Cardiac muscle cell (in vitro differentiated cells and primary cell): ENCODE data around the gene ITGB7. TPM values are rescaled to one million over a fixed set of nuclear protein-coding genes. Genes with fewer than 3 reads are reported as not detected.

ENCODE experiments used
- DNase-seq, 2 donors: peaks; one replicate each; pipeline versions ENCODE4 v3.0.0 to v3.0.0-alpha.2; 2010 to 2017; ENCODE audit warnings: low read depth in 1 of 2, low spot score in 1 of 2
- H3K27ac ChIP-seq: fragments of 200-600 bp; sonication (generic); 2 replicates; pipeline ENCODE4 v1.5.1; 2016
- H3K27me3 ChIP-seq: fragments of 200-600 bp; sonication (generic); 2 replicates; pipeline ENCODE4 v1.6.0; 2016; ENCODE audit warnings: control low read depth
- H3K36me3 ChIP-seq: fragments of 200-600 bp; sonication (generic); 2 replicates; pipeline ENCODE4 v1.5.1; 2016; ENCODE audit warnings: control low read depth
- H3K4me1 ChIP-seq: fragments of 200-600 bp; sonication (generic); 2 replicates; pipeline ENCODE4 v1.8.1; 2017; ENCODE audit warnings: low read depth, mild to moderate bottlenecking, mixed run types
- H3K4me3 ChIP-seq: fragments of 200-600 bp; sonication (generic); 2 replicates; pipeline ENCODE4 v1.5.1; 2016; ENCODE audit warnings: mild to moderate bottlenecking
- H3K9me3 ChIP-seq: fragments of 200-600 bp; sonication (generic); 2 replicates; pipeline ENCODE4 v1.5.1; 2017; ENCODE audit warnings: low read depth, mild to moderate bottlenecking, control low read depth
- polyA plus RNA-seq: library from polyadenylated mRNA; unstranded; fragments of >200 nt; fragmentation: Nextera tagmentation; extraction: Ambion mirVana; gene quantifications from 2 replicates; pipeline ENCODE4 v1.2.1, GENCODE V29; 2016
- total RNA-seq: library from RNA; depleted of rRNA; stranded (reverse); fragments of >200 nt; gene quantifications from 2 replicates; pipeline ENCODE4 v1.2.3, GENCODE V29; 2016
- TF ChIP-seq, protein P1 (sequence below): IDR thresholded peaks from 2 replicates; pipeline ENCODE4 v1.5.1; 2012; ENCODE audit warnings: low read depth, mild to moderate bottlenecking, low read length

Gene ITGB7
- total and polyA plus RNA-seq, 2 experiments from 2014 or later, result 0.55 to 1.1 TPM

DNA sequence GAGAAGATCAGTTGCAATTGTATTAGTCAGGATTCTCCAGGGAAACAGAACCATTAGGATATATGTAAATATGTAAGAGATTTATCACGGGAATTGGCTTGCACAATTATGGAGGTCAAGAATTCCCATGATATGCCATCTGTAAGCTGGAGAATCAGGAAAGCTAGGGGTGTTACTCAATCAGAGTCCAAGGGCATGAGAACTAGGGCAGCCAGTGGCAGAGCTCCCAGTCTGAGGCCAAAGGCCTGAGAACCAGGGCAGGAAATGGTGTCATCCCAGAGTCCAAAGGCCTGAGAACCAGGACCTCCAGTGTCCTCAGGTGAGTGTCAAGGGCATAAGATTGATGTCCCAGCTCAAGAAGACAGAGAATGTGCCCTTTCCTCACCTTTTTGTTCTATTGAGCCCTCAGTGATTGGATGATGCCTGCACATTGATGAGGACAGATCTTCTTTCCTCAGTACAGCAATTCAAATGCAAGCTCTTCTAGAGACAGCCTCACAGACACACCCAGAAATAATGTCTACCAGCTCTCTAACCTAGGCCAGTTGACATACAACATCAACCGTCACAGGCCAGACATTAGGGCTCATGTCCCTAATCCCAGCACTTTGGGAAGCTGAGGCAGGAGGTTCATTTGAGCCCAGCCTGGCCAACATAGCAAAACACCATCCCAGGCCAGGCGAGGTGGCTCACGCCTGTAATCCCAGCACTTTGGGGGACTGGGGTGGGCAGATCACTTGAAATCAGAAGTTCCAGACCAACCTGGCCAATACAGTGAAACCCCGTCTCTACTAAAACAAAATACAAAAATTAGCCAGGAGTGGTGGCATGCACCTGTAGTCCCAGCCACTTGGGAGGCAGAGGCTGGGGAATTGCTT lies 61.4 kb downstream of the ITGB7 start:
- DNase-seq, result peak in 1 of 2 donors; percentile 70
- no peaks in the 10 kb centered on the region for H3K9me3 ChIP-seq
- H3K4me3 ChIP-seq, result no peak overlapping the region
- TF ChIP-seq, protein P1, sequence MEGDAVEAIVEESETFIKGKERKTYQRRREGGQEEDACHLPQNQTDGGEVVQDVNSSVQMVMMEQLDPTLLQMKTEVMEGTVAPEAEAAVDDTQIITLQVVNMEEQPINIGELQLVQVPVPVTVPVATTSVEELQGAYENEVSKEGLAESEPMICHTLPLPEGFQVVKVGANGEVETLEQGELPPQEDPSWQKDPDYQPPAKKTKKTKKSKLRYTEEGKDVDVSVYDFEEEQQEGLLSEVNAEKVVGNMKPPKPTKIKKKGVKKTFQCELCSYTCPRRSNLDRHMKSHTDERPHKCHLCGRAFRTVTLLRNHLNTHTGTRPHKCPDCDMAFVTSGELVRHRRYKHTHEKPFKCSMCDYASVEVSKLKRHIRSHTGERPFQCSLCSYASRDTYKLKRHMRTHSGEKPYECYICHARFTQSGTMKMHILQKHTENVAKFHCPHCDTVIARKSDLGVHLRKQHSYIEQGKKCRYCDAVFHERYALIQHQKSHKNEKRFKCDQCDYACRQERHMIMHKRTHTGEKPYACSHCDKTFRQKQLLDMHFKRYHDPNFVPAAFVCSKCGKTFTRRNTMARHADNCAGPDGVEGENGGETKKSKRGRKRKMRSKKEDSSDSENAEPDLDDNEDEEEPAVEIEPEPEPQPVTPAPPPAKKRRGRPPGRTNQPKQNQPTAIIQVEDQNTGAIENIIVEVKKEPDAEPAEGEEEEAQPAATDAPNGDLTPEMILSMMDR, result no peak
- no peaks in the 10 kb centered on the region for H3K27me3 ChIP-seq
- no peaks in the 10 kb centered on the region for H3K4me1 ChIP-seq
- H3K36me3 ChIP-seq, result no peaks in the 10 kb centered on the region
- no peak overlapping the region for H3K27ac ChIP-seq

DNA sequence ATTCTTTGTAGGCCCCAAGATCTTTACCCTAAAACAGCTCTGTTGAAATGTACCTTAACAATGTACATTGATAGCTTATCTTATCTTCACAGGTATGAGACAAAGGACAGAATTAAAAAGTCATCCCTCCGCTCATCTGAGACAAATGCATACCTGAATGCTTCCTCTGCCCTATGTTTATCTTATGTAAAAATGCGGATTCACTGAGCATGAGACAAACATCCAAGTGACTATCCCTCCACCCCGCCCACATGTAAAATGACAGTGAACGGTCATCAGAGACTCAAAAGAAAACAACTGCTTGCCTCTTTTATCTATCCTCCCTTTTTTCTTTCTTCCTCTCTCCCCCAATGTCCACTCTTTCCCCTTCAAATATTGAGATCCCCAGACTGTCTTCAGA lies 63.7 kb downstream of the ITGB7 start:
- TF ChIP-seq, protein P1, result no peak
- Histone ChIP-seq H3K4me3 (no peak overlapping the region), H3K9me3 (no peaks in the 10 kb centered on the region), H3K27me3 (no peaks in the 10 kb centered on the region), H3K4me1 (no peaks in the 10 kb centered on the region), H3K27ac (no peak overlapping the region), H3K36me3 (no peaks in the 10 kb centered on the region)
- no peak for DNase-seq

Other genes starting within 250 kb of the ITGB7 start
- gene EIF4B, start 200.8 kb downstream of the ITGB7 start, total RNA-seq, result 374 and 722 TPM in 2 replicates
- gene EIF4B, start 200.8 kb downstream of the ITGB7 start, polyA plus RNA-seq, result 50.0 and 81.5 TPM in 2 replicates
- gene TNS2, start 157.2 kb downstream of the ITGB7 start, total RNA-seq, result 3.9 and 4.5 TPM in 2 replicates
- gene TNS2, start 157.2 kb downstream of the ITGB7 start, polyA plus RNA-seq, result 2.2 and 5.1 TPM in 2 replicates
- 14.8 and 15.8 TPM in 2 replicates for gene SPRYD3, start 127.9 kb downstream of the ITGB7 start, total RNA-seq
- gene SPRYD3, start 127.9 kb downstream of the ITGB7 start, polyA plus RNA-seq, result 17.6 and 19.4 TPM in 2 replicates
- 58.9 and 105 TPM in 2 replicates for gene IGFBP6, start 109.6 kb downstream of the ITGB7 start, total RNA-seq
- 75.4 and 109 TPM in 2 replicates for gene IGFBP6, start 109.6 kb downstream of the ITGB7 start, polyA plus RNA-seq
- 0.57 and 1.6 TPM in 2 replicates for gene SOAT2, start 103.8 kb downstream of the ITGB7 start, total RNA-seq
- gene SOAT2, start 103.8 kb downstream of the ITGB7 start, polyA plus RNA-seq, result 1.3 and 1.9 TPM in 2 replicates
- 15.6 and 20.5 TPM in 2 replicates for gene ZNF740, start 26.5 kb downstream of the ITGB7 start, total RNA-seq
- 4.4 and 16.6 TPM in 2 replicates for gene ZNF740, start 26.5 kb downstream of the ITGB7 start, polyA plus RNA-seq
- gene CSAD, start 26.3 kb downstream of the ITGB7 start, total RNA-seq, result 11.4 and 29.4 TPM in 2 replicates
- gene CSAD, start 26.3 kb downstream of the ITGB7 start, polyA plus RNA-seq, result 7.2 and 18.0 TPM in 2 replicates
- gene RARG, start 25.0 kb upstream of the ITGB7 start, total RNA-seq, result 15.5 and 30.4 TPM in 2 replicates
- gene RARG, start 25.0 kb upstream of the ITGB7 start, polyA plus RNA-seq, result 13.0 and 19.2 TPM in 2 replicates
- 7.8 and 23.9 TPM in 2 replicates for gene ESPL1, start 61.0 kb upstream of the ITGB7 start, total RNA-seq
- gene ESPL1, start 61.0 kb upstream of the ITGB7 start, polyA plus RNA-seq, result 1.3 and 4.8 TPM in 2 replicates
- gene PFDN5, start 88.3 kb upstream of the ITGB7 start, total RNA-seq, result 435 and 511 TPM in 2 replicates
- 548 and 553 TPM in 2 replicates for gene PFDN5, start 88.3 kb upstream of the ITGB7 start, polyA plus RNA-seq
- gene MYG1, start 92.4 kb upstream of the ITGB7 start, total RNA-seq, result 69.5 and 71.0 TPM in 2 replicates
- 73.3 and 75.4 TPM in 2 replicates for gene MYG1, start 92.4 kb upstream of the ITGB7 start, polyA plus RNA-seq
- 117 and 119 TPM in 2 replicates for gene AAAS, start 114.4 kb upstream of the ITGB7 start, total RNA-seq
- 138 and 140 TPM in 2 replicates for gene AAAS, start 114.4 kb upstream of the ITGB7 start, polyA plus RNA-seq
- gene SP7, start 129.1 kb upstream of the ITGB7 start, total RNA-seq, result 0.14 and 0.39 TPM in 2 replicates
- 0.45 TPM in 1 of 2 replicates, not detected in the other for gene SP7, start 129.1 kb upstream of the ITGB7 start, polyA plus RNA-seq
- 43.7 and 53.0 TPM in 2 replicates for gene SP1, start 172.9 kb upstream of the ITGB7 start, total RNA-seq
- 11.4 and 12.9 TPM in 2 replicates for gene SP1, start 172.9 kb upstream of the ITGB7 start, polyA plus RNA-seq
- 39.8 and 60.0 TPM in 2 replicates for gene AMHR2, start 216.6 kb upstream of the ITGB7 start, total RNA-seq
- gene AMHR2, start 216.6 kb upstream of the ITGB7 start, polyA plus RNA-seq, result 53.4 and 57.3 TPM in 2 replicates
- 42.9 and 48.3 TPM in 2 replicates for gene PRR13, start 234.5 kb upstream of the ITGB7 start, total RNA-seq
- gene PRR13, start 234.5 kb upstream of the ITGB7 start, polyA plus RNA-seq, result 169 and 190 TPM in 2 replicates
- 213 and 326 TPM in 2 replicates for gene PCBP2, start 244.9 kb upstream of the ITGB7 start, total RNA-seq
- gene PCBP2, start 244.9 kb upstream of the ITGB7 start, polyA plus RNA-seq, result 114 and 146 TPM in 2 replicates